Muscle layer of duodenum (tissue), 2 donors: ENCODE results near the gene ARHGAP42.

Source experiments
- H3K27ac ChIP-seq: one replicate; pipeline ENCODE4 v1.7.0; 2013; ENCODE audit warnings: mild to moderate bottlenecking, low read length
- H3K27me3 ChIP-seq: one replicate; pipeline ENCODE4 v1.7.0; 2013; ENCODE audit warnings: low read depth, mild to moderate bottlenecking, control low read depth, low read length
- H3K36me3 ChIP-seq, 2 donors: one replicate each; pipeline ENCODE4 v1.7.0; 2013; ENCODE audit warnings: low read length in 2 of 2, control low read depth in 1 of 2, mild to moderate bottlenecking in 1 of 2; ENCODE audit not compliant: insufficient read depth in 2 of 2, control insufficient read depth in 1 of 2
- H3K4me1 ChIP-seq, 2 donors: one replicate each; pipeline ENCODE4 v1.7.0; 2013; ENCODE audit warnings: low read length in 2 of 2, mild to moderate bottlenecking in 2 of 2, control low read depth in 1 of 2, moderate library complexity in 1 of 2; ENCODE audit not compliant: insufficient read depth in 2 of 2, control insufficient read depth in 1 of 2
- H3K4me3 ChIP-seq, 2 donors: one replicate each; pipeline ENCODE4 v1.7.0; 2013; ENCODE audit warnings: low read length in 2 of 2, low read depth in 1 of 2, mild to moderate bottlenecking in 1 of 2
- H3K9me3 ChIP-seq, 2 donors: one replicate each; pipeline ENCODE4 v1.7.0; 2013; ENCODE audit warnings: low read length in 2 of 2, control low read depth in 1 of 2, mild to moderate bottlenecking in 1 of 2; ENCODE audit not compliant: control insufficient read depth in 1 of 2
- donor health status: healthy.

Gene ARHGAP42

DNA sequence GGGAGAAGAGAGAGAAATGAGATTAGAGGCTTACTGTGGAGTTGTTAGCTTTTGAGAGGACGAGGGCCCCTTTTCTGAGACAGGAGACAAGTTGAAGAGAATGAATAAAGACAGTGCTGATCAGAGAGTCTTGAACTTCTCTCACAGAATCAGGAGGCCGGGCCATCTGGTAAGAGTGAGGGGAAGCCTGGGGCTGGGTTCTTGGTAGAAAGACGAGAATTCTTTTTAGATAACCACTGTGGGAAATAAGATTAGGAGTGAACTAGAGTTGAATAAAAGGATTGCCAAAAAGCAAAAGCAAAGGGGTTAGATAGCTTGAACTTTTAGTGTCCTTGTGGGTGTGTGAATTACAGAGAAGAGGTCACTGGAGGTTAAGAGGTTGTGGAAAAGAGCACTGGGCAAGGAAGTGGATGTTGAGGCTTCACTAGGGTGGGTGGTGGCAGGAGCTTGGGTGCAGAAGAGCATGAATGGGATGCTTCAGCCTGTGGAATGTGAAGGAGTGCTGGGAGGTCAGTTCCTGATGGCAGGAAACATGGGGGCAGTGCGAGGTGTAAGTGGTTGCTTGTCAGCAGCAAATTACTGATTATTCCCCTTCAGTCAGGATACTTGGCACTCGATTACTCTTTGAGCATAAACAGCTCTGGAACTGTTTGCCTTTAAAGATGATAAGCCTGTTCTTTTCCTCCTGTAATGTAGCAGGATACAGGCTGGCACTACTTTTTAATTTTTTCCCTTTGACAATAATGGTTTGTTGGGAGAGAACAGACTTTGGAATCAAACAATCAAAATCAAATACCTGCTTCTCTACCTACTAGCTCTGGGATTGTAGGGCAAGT is 98.3 kb downstream of the ARHGAP42 start:
- H3K4me1 ChIP-seq, result peaks cover 0 to 12% of the 10 kb centered on the region in 2 donors
- no peak overlapping the region for H3K4me3 ChIP-seq
- H3K9me3 ChIP-seq, result no peaks in the 10 kb centered on the region
- H3K27me3 ChIP-seq, result no peaks in the 10 kb centered on the region
- H3K27ac ChIP-seq, result no peak overlapping the region
- no peaks in the 10 kb centered on the region for H3K36me3 ChIP-seq

DNA sequence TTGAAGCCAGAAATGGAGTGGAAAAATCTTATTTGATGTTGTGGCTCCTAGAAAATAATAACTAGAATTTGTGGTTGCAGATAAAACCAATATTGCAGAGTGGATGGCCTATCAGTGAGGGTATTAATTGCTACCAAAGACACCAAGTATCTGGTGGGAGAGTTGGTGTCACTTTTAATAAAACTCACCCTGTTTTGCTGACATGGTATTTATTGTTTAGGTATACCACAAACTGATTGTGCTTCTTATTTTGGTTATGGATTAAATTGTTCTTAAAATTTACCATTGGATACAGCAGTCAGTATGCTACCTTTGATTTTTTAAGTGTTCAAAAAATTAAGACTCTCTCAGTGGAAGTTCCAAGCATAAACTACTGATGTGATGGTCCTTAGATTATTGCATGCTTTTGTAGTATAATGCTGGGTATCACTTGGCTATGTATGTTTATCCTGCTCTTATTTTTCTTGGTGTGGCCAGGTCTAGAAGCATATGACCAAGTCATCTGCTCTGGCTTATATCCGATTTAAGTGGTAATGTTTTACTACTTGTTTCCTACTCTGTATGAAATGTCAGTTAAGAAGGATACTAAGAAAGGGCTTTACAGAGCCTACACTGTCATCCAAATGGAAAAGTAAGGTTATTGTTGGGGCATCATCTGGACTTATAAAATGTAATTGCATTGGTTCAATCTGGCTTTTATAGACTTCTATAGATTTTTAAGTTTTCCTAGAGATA is 101.6 kb downstream of the ARHGAP42 start:
- Histone ChIP-seq H3K9me3 (no peaks in the 10 kb centered on the region), H3K36me3 (no peaks in the 10 kb centered on the region), H3K27me3 (no peaks in the 10 kb centered on the region), H3K27ac (no peak overlapping the region), H3K4me3 (no peak overlapping the region), H3K4me1 (peaks cover 9 to 12% of the 10 kb centered on the region in 2 donors)

DNA sequence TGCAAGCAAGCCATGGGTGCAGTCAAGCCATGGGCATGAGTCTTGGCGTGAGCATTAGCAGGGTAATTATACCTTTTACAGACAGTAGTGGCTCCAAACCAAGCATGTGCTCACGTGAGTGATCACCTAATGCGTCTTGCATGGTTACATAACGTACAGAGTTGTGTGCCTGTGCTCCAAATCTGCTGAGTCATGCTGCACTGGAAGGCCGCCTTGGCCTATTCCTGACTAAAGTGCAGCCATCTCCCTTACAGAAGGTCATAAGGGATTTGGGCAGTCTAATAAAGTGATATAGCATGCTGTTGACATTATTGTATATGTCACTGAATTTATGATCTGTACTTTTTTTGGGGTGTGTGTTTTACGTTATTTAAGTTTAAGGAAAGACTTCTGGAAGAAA is 102.4 kb downstream of the ARHGAP42 start:
- no peak overlapping the region for H3K27ac ChIP-seq
- no peaks in the 10 kb centered on the region for H3K9me3 ChIP-seq
- H3K36me3 ChIP-seq, result no peaks in the 10 kb centered on the region
- peaks cover 8 to 9% of the 10 kb centered on the region in 2 donors for H3K4me1 ChIP-seq
- no peaks in the 10 kb centered on the region for H3K27me3 ChIP-seq
- no peak overlapping the region for H3K4me3 ChIP-seq

DNA sequence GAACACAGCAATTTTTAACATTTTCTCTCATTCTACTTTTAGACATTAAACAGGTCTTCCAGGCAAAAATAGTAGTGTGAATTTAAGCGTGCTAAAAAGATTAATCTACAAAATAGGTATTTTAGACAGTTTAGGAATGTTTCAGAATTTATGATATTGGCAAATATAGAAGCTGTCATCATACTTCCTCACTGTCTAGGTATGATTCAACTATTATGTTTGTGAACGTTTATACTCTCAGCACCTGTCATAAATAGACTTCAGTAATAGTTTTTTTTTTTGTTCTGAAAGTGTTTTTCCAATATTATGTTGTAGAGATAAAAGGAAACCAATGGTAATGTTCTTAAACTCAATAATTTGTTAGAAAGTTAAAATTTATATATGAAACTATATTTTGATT is 103.0 kb downstream of the ARHGAP42 start:
- H3K27ac ChIP-seq, result no peak overlapping the region
- H3K36me3 ChIP-seq, result no peaks in the 10 kb centered on the region
- H3K27me3 ChIP-seq, result no peaks in the 10 kb centered on the region
- H3K4me1 ChIP-seq, result peaks cover 8 to 9% of the 10 kb centered on the region in 2 donors
- H3K9me3 ChIP-seq, result no peaks in the 10 kb centered on the region
- no peak overlapping the region for H3K4me3 ChIP-seq

DNA sequence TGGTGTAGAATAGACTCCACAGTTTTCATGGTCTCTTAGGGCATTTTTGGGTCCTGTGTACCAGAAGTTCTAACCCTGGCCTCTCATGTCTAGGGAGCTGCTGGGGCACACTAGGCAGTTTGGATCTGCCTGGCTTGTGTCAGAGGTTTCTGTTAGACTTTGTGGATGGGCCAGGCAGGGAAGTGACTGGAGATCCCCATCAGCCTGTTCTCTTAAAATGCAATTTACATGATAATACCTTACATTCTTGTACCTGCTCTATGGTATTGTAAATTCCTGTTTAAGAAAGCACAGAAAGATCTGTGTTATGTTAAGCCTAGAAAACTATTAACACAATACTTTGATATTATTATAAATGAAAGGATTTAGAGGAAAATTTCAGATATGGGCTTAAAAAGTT is 104.0 kb downstream of the ARHGAP42 start:
- Histone ChIP-seq H3K27me3 (no peaks in the 10 kb centered on the region), H3K27ac (no peak overlapping the region), H3K4me1 (peaks cover 0 to 9% of the 10 kb centered on the region in 2 donors), H3K36me3 (no peaks in the 10 kb centered on the region), H3K4me3 (no peak overlapping the region), H3K9me3 (no peaks in the 10 kb centered on the region)

DNA sequence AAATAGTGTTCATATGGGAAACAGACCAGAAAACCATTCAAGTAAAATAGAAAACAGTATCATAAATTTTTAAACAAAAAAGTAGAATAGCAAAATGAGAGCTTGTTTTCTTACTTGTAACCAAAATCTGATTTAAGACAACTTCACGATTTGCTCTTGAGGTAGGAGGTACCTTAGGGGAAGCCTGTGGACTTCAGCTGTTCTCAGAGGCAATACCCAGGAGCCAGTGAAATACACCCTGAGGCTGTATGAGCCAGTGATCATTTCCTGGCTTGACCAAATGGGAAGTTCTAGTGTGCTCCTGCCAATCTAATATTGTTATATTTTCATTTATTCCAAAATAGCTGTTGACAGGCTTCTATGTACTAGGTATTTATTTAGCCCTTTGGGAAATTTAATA is 104.8 kb downstream of the ARHGAP42 start:
- Histone ChIP-seq H3K36me3 (no peaks in the 10 kb centered on the region), H3K9me3 (no peaks in the 10 kb centered on the region), H3K4me3 (no peak overlapping the region), H3K27me3 (no peaks in the 10 kb centered on the region), H3K4me1 (peaks cover 0 to 9% of the 10 kb centered on the region in 2 donors), H3K27ac (no peak overlapping the region)

DNA sequence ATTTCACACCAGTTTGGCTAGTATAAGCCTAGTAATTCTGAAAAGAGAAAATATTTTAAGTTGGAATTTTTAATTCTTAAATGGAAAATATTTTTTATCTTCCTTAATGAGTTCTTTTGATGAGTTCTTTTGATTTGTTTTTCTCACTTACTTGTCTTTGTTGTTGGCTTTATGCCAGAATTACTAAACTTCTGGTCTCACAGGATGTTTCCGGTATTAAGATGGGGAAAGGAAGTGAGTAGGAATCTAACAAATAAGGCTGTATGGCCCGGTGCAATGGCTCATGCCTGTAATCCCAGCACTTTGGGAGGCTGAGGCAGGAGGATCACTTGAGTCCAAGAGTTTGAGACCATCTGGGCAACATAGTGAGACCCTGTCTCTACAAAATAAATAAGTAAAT is 106.4 kb downstream of the ARHGAP42 start:
- no peaks in the 10 kb centered on the region for H3K9me3 ChIP-seq
- no peaks in the 10 kb centered on the region for H3K36me3 ChIP-seq
- no peak overlapping the region for H3K4me3 ChIP-seq
- H3K27ac ChIP-seq, result no peak overlapping the region
- H3K27me3 ChIP-seq, result no peaks in the 10 kb centered on the region
- peaks cover 0 to 9% of the 10 kb centered on the region in 2 donors for H3K4me1 ChIP-seq

DNA sequence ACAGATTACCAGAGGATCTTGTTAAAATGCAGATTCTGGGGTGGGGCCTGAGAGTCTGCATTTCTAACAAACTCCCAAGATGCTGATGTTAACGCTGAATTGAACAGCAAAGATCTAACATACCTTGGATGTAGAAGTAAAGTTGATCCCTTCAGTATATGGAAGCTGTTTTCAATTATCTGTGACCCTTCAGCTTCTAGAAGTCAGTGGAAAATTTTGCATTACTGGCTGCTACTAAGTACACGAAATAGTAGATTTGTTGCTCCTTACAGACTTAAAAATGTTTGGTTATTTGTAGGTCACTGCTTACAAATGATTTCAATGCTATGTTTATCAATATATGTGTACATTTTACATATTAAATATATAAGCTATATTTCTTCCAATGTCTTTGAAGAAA is 107.4 kb downstream of the ARHGAP42 start:
- H3K4me3 ChIP-seq, result no peak overlapping the region
- peaks cover 0 to 9% of the 10 kb centered on the region in 2 donors for H3K4me1 ChIP-seq
- H3K9me3 ChIP-seq, result no peaks in the 10 kb centered on the region
- no peaks in the 10 kb centered on the region for H3K27me3 ChIP-seq
- no peak overlapping the region for H3K27ac ChIP-seq
- no peaks in the 10 kb centered on the region for H3K36me3 ChIP-seq

DNA sequence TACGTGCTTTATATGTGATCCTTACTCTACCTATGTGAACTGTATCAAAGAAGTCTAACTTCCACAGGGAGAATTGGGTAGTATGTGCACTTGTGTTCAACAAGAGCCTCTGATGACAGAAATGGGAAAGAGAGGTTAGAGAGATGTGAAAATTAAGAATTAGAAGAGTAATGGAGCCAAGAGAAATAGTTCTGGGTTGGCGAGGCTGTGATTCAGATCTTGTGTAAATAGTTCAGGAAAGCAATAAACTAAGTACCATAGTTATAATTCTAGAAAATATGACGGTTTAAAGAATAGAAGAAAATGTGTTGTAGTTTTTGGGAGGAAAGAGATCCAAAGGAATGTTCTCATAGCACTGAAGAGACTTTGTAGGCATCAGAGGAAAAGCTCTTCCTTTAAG is 112.4 kb downstream of the ARHGAP42 start:
- Histone ChIP-seq H3K4me3 (no peak overlapping the region), H3K27me3 (no peaks in the 10 kb centered on the region), H3K9me3 (no peaks in the 10 kb centered on the region), H3K4me1 (no peaks in the 10 kb centered on the region), H3K36me3 (no peaks in the 10 kb centered on the region), H3K27ac (no peak overlapping the region)

DNA sequence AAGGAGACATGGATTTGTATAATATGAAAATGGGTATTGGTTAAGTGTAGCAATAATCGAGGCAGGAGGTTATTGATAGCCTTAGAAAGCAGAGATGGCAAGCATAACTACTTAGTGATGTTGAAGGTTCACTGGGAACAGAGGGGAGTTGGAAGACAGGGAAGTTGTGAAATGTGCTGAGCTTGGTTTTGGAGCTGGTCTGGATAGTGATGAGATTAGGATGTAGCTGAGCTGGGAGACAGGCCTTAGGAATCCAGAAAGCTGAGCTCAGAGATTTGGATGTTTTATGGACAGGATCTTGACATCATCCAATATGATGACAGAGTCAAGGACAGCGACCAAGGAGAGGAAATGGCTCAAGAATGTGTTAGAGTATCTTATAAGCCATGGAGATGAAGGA is 113.1 kb downstream of the ARHGAP42 start:
- Histone ChIP-seq H3K4me3 (no peak overlapping the region), H3K27ac (no peak overlapping the region), H3K9me3 (no peaks in the 10 kb centered on the region), H3K4me1 (no peaks in the 10 kb centered on the region), H3K36me3 (no peaks in the 10 kb centered on the region), H3K27me3 (no peaks in the 10 kb centered on the region)

DNA sequence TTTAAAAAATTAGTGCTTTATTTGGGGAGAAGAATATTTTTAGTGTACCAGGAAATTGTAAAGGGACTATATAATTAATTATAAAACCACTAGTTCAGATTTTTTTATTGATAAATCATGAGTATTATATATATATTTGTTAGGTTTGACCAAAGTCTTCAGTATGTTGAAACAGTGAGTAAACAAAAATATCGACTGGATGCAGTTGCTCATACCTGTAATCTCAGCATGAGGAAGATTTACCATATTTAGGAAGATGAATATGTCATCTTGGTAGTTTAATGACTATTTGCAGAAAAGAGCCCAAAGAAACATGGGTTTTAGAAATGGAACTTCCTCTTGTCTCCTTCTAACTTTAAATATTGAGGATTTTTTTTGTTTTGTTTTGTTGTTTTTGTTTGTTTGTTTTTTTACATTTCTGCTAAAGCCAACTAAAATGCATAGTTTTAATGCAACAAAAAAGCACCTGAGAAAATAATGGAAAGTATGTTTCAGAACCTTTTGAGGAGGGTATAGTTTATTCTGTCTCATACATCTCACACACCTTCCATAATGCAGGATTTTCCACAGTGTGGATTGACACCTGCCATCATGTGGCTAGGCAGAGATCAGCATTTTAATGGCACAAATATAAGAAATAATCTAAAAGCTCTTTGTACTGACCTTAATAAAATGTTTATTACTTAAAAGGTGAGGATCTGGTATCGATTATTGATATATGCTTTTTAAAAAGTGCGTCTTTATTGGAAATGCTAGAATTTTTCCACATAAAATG is 114.3 kb downstream of the ARHGAP42 start:
- Histone ChIP-seq H3K9me3 (no peaks in the 10 kb centered on the region), H3K27ac (no peak overlapping the region), H3K4me3 (no peak overlapping the region), H3K27me3 (no peaks in the 10 kb centered on the region), H3K36me3 (no peaks in the 10 kb centered on the region), H3K4me1 (no peaks in the 10 kb centered on the region)
